Tibial artery (tissue), 4 donors: Measurements from ENCODE around the gene RIN3.
A peak's percentile ranks its signal among the peaks of the same experiment; 100 is the strongest.

Source experiments
- DNase-seq, 2 donors: peaks; one replicate each; pipeline ENCODE4 v3.0.0-alpha.2; 2019
- H3K27ac ChIP-seq, 2 donors: fragments of 200-600 bp; sonication (generic) in 1 of 2; 1 replicate in 1 of 2; 2 replicates in 1 of 2; pipeline ENCODE4 v1.5.1; 2018 to 2019; ENCODE audit warnings: mild to moderate bottlenecking in 1 of 2
- H3K27me3 ChIP-seq, 2 donors: fragments of 200-600 bp; sonication (generic) in 1 of 2; one replicate each; pipeline versions ENCODE4 v1.5.1 to v1.6.0; 2016 to 2019
- H3K36me3 ChIP-seq, 3 donors: fragments of 200-600 bp; sonication (generic) in 2 of 3; one replicate each; pipeline ENCODE4 v1.5.1; 2016 to 2019; ENCODE audit warnings: mild to moderate bottlenecking in 2 of 3
- H3K4me1 ChIP-seq, 4 donors: fragments of 200-600 bp; sonication (generic) in 2 of 4; 1 replicate in 3 of 4; 2 replicates in 1 of 4; pipeline ENCODE4 v1.5.1; 2016 to 2019
- H3K4me3 ChIP-seq, 2 donors: fragments of 200-600 bp; sonication (generic) in 1 of 2; 1 replicate in 1 of 2; 2 replicates in 1 of 2; pipeline ENCODE4 v1.5.1; 2018 to 2019; ENCODE audit warnings: mild to moderate bottlenecking in 2 of 2
- H3K9me3 ChIP-seq, 3 donors: fragments of 200-600 bp; sonication (generic) in 1 of 3; one replicate each; pipeline ENCODE4 v1.5.1; 2016 to 2019
- CTCF ChIP-seq, 2 experiments: fragments of 200-600 bp in 1 of 2; fragments of 450-650 bp in 1 of 2; IDR thresholded peaks; one replicate each; pipeline ENCODE4 v1.5.1; 2017 to 2019; ENCODE audit warnings: antibody characterized with exemption in 2 of 2, mild to moderate bottlenecking in 1 of 2, moderate library complexity in 1 of 2
- intact Hi-C: fragments of 100-400 bp; cut with DNase I; formaldehyde crosslinking; loops from one replicate; pipeline ENCODE4 v1.15.0; 2023; ENCODE audit warnings: low total_unique reads

RIN3 gene

GRCh38 chr14:92567173-92567725 lies 53.7 kb downstream of the RIN3 start:
- intact Hi-C loops, result no loop called here
- H3K36me3 ChIP-seq, result peaks cover 5 to 17% (median 15%) of the 10 kb centered on the region in 3 donors
- H3K4me1 ChIP-seq, result peaks cover 0 to 31% (median 21%) of the 10 kb centered on the region in 4 donors
- no peak for TF ChIP-seq CTCF (IDR thresholded peaks at IDR 0.05)
- no peaks in the 10 kb centered on the region for H3K9me3 ChIP-seq
- no peak for DNase-seq
- no peak overlapping the region for H3K27ac ChIP-seq
- no peak overlapping the region for H3K4me3 ChIP-seq
- no peaks in the 10 kb centered on the region for H3K27me3 ChIP-seq

GRCh38 chr14:92568621-92569479 lies 55.3 kb downstream of the RIN3 start:
- H3K9me3 ChIP-seq, result no peaks in the 10 kb centered on the region
- H3K27me3 ChIP-seq, result no peaks in the 10 kb centered on the region
- TF ChIP-seq CTCF (IDR thresholded peaks at IDR 0.05), result no peak
- H3K4me1 ChIP-seq, result peaks cover 0 to 20% (median 12%) of the 10 kb centered on the region in 4 donors
- intact Hi-C loops, result no loop called here
- H3K27ac ChIP-seq, result no peak overlapping the region
- no peak for DNase-seq
- no peak overlapping the region for H3K4me3 ChIP-seq
- peaks cover 5 to 17% (median 15%) of the 10 kb centered on the region in 3 donors for H3K36me3 ChIP-seq

DNA sequence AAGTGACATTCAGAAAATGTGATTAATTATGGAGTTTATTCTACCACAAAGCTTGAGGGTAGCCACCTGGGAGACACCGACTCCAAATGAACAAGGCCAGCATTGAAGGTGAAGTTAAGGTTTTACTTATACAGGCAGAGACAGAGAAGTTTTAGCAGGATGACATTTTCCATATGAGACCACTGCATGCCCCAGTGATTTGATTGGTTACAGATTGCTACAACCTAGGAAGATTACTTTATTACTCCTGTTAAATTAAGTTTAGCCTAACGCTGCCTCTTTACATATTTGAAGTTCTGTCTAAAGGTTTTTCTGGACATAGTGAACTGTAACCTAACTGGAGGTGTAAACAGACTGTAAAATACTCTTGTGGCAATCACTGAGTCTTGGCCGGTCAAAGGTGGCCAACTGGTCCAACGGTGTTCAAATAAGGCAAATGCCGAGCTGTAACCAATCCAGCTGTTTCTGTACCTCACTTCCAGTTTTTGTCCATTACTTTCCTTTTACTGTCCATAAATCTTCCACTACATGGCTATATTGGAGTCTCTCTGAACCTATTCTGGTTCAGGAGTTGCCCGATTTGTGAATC lies 57.2 kb downstream of the RIN3 start:
- no peak overlapping the region for H3K4me3 ChIP-seq
- no peak for TF ChIP-seq CTCF (IDR thresholded peaks at IDR 0.05)
- H3K9me3 ChIP-seq, result no peaks in the 10 kb centered on the region
- H3K27me3 ChIP-seq, result no peaks in the 10 kb centered on the region
- no peak for DNase-seq
- peaks cover 5 to 17% (median 15%) of the 10 kb centered on the region in 3 donors for H3K36me3 ChIP-seq
- intact Hi-C loops, result no loop called here
- no peak overlapping the region for H3K27ac ChIP-seq
- H3K4me1 ChIP-seq, result peaks cover 0 to 1% (median 0%) of the 10 kb centered on the region in 4 donors

DNA sequence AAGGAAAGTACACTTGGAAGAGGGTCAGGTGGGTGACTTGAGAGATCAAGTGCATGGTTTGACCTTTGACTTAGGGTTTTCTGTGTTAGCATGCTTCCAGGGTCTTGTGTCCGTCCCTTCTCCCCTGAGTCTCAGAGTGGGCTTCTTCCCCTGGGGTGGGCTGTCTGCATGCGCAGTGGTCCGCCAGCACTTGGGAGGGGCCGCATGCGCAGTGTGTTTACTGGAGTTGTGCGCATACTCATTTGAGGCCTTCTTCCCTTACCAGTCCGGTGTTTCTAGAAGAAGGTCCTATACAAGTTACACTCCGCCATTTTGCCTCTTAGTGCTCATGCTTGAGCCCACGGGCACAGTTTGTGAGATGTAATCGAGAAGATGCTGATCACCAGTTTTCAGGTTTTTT lies 58.5 kb downstream of the RIN3 start:
- Histone ChIP-seq H3K27ac (no peak overlapping the region), H3K36me3 (peaks cover 4 to 5% (median 4%) of the 10 kb centered on the region in 3 donors), H3K27me3 (no peaks in the 10 kb centered on the region), H3K4me1 (no peaks in the 10 kb centered on the region), H3K4me3 (no peak overlapping the region), H3K9me3 (no peaks in the 10 kb centered on the region)
- intact Hi-C loops, result no loop called here
- TF ChIP-seq CTCF (IDR thresholded peaks at IDR 0.05), result no peak
- peak in 1 of 2 donors; percentile 45 for DNase-seq

DNA sequence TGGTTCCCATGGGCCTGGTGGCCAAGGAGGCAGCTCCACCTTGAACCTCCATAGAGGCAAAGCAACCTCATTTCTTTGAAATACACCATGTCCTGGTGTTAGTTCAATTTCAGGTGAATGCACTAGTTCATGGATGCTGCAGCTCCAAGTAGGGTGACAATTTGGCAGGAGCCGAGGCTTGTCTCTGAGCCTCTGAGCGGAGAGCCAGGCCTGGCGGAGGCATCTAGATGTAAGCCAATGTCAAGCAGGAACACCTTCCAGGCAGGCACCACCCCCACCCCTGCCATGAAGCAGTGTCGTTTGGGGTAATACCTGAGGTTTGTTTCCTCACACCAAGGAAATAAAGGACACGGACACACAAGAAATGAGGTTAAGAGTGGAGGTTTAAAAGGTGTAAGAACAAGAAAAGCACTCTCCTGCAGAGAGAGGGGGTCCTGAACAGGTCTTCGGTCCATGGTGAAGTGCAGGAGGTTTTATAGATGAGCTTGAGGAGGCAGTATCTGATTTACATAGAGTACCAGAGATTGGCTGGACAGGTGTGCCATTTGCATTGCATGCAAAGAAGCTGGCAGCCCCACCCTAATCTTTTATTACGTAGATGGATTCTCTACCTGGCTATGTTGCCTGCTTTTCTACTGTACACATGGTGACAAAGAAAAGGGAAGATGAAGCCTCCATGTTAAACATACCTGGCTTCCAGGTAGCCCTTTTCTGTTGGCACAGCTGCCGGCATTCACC lies 60.3 kb downstream of the RIN3 start:
- H3K9me3 ChIP-seq, result no peaks in the 10 kb centered on the region
- peaks cover 0 to 14% (median under 1%) of the 10 kb centered on the region in 3 donors for H3K36me3 ChIP-seq
- DNase-seq, result peak in 1 of 2 donors; percentile 44
- H3K4me3 ChIP-seq, result no peak overlapping the region
- H3K4me1 ChIP-seq, result peaks cover 0 to 8% (median 0%) of the 10 kb centered on the region in 4 donors
- no peak overlapping the region for H3K27ac ChIP-seq
- no peak for TF ChIP-seq CTCF (IDR thresholded peaks at IDR 0.05)
- intact Hi-C loops, result no loop called here
- H3K27me3 ChIP-seq, result no peaks in the 10 kb centered on the region
